Stimulated activated CD8-positive, alpha-beta memory T cell treated with anti-CD3 and anti-CD28 coated beads, Interleukin-12 subunit alpha, Interleukin-12 subunit beta, amount 100 ng/mL, for 24 hours (primary cell): ENCODE data around the gene CNTN1.

Experiments used
- DNase-seq: peaks from one replicate; pipeline ENCODE4 v3.0.0-alpha.2; 2020; ENCODE audit errors: extremely low read depth

The CNTN1 gene

GRCh38 chr12:40768125-40768864 lies 76.1 kb downstream of the CNTN1 start:
- DNase-seq: no peak

GRCh38 chr12:40769846-40770245 lies 77.6 kb downstream of the CNTN1 start:
- DNase-seq: no peak

- no peak for DNase-seq
Measured at GRCh38 chr12:40770781-40771180, 78.5 kb downstream of the CNTN1 start.

- no peak for DNase-seq
Measured at GRCh38 chr12:40775661-40776060, 83.4 kb downstream of the CNTN1 start.

- DNase-seq: no peak
Measured at GRCh38 chr12:40784102-40784501, 91.9 kb downstream of the CNTN1 start.

GRCh38 chr12:40788276-40788675 lies 96.0 kb downstream of the CNTN1 start:
- DNase-seq: no peak

GRCh38 chr12:40792792-40793386 lies 100.7 kb downstream of the CNTN1 start:
- no peak for DNase-seq

- no peak for DNase-seq
Measured at GRCh38 chr12:40793471-40793870, 101.2 kb downstream of the CNTN1 start.

GRCh38 chr12:40794087-40794486 lies 101.8 kb downstream of the CNTN1 start:
- DNase-seq: no peak

- no peak for DNase-seq
Measured at GRCh38 chr12:40801082-40801481, 108.8 kb downstream of the CNTN1 start.

- no peak for DNase-seq
Measured at GRCh38 chr12:40801861-40802260, 109.6 kb downstream of the CNTN1 start.

GRCh38 chr12:40802656-40803055 lies 110.4 kb downstream of the CNTN1 start:
- DNase-seq: no peak

GRCh38 chr12:40819436-40820108 lies 127.3 kb downstream of the CNTN1 start:
- no peak for DNase-seq

GRCh38 chr12:40820794-40821484 lies 128.7 kb downstream of the CNTN1 start:
- no peak for DNase-seq

- no peak for DNase-seq
Measured at GRCh38 chr12:40825156-40825555, 132.9 kb downstream of the CNTN1 start.

GRCh38 chr12:40827683-40828592 lies 135.7 kb downstream of the CNTN1 start:
- DNase-seq: no peak

- no peak for DNase-seq
Measured at GRCh38 chr12:40828593-40828990, 136.4 kb downstream of the CNTN1 start.

GRCh38 chr12:40829738-40830144 lies 137.5 kb downstream of the CNTN1 start:
- no peak for DNase-seq

- no peak for DNase-seq
Measured at GRCh38 chr12:40831916-40832315, 139.7 kb downstream of the CNTN1 start.

GRCh38 chr12:40832668-40833067 lies 140.4 kb downstream of the CNTN1 start:
- DNase-seq: no peak

GRCh38 chr12:40833818-40834217 lies 141.6 kb downstream of the CNTN1 start:
- no peak for DNase-seq
